Stimulated activated CD8-positive, alpha-beta memory T cell treated with anti-CD3 and anti-CD28 coated beads, Interleukin-4, amount 100 ng/mL, for 24 hours (primary cell): Measurements from ENCODE around the gene TMEM139.

Experiments
- DNase-seq: peaks from one replicate; pipeline ENCODE4 v3.0.0-alpha.2; 2020; ENCODE audit warnings: low read depth

Gene TMEM139

GRCh38 chr7:143284591-143285469 is at the start of gene TMEM139:
Gene TMEM139, plus strand, starts transcription at chr7:143284958. Its CDS starts 1,000 bp downstream, at chr7:143285958.
- DNase-seq, result no peak

GRCh38 chr7:143235561-143235960 is 49.2 kb upstream of the TMEM139 start:
- no peak for DNase-seq

DNA sequence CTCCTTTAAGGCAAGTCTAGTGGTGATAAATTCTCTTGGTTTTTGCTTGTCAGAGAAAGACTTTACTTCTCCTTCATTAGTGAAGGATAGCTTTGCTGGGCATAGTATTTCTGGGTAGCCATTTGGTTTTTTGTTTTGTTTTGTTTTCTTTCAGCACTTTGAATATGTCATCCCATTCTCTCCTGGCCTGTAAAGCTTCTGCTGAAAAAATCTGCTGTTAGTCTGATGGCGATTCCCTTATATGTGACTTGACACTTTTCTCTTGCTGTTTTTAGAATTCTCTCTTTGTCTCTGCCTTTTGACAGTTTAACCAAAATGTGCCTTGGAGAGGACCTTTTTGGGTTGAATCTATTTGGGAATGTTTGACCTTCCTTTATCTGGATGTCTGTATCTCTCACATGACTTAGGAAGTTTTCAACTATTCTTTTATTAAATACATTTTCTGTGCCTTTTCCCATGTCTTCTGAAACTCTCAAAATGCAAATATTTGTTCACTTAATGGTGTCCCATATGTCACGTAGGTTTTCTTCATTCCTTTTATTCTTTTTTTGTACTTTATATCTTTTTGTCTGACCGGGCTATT is 48.3 kb upstream of the TMEM139 start:
- DNase-seq, result no peak

DNA sequence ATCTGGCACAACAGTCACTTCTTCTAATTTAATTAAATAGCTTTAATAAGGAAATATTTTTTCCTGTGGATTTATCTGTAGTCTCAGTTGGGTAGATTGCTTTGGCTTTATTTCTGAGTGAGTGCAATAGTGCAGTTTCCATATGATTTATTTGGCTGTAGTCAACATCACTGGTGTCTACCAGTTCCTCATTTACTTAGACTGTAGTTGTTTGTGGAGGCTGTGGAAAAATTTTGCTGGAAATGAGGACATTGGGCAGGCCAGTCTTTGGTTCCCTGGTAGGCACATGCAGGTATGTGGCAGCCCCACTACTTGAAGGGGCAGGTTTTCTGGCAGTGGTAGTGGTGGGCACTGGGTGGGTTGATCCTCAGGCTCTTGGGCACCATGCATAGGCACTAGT is 47.4 kb upstream of the TMEM139 start:
- DNase-seq, result no peak

GRCh38 chr7:143238289-143238980 is 46.3 kb upstream of the TMEM139 start:
- no peak for DNase-seq

DNA sequence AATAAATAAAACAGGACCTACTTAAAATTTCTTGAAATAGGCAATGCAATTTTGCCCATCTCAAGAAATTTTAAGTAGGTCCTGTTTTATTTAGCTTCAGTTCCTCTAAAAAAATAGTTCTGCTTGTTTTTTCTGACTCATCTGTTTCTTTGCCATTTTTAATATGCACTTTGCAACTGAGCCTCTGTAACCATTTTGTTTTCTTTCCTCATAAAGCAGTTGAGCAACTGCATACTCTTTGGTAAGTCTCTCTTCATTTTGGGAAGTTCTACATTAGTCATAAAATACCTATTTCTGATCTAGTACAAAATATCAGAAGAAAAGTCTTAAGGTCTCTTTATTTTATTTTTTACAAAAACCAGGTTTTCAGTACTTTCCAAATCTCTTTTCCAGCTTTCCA is 44.9 kb upstream of the TMEM139 start:
- DNase-seq, result no peak

GRCh38 chr7:143240291-143241168 is 44.2 kb upstream of the TMEM139 start:
- DNase-seq, result peak; percentile 26

GRCh38 chr7:143242306-143242705 is 42.5 kb upstream of the TMEM139 start:
- no peak for DNase-seq

GRCh38 chr7:143243111-143243510 is 41.6 kb upstream of the TMEM139 start:
- no peak for DNase-seq

- DNase-seq, result no peak
Observed at GRCh38 chr7:143243614-143244013, 41.1 kb upstream of the TMEM139 start.

DNA sequence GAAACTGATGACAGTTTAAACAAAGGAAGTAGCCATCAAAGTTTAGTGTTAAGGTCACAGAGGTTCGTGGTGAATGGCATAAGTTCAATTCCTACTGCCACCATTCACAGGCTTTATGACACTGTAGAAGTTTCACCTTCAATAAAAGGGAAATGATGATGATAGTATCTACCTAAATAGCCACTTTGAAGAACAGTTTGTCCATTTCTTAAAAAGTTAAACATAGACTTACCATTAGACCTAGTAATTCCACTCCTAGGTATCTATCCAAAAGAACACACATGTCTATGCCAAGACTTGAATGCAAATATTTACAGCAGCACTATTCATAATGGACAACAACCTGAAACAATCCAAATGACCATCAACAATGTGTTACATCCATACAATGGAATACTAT is 40.4 kb upstream of the TMEM139 start:
- no peak for DNase-seq

GRCh38 chr7:143245123-143245522 is 39.6 kb upstream of the TMEM139 start:
- DNase-seq, result no peak

DNA sequence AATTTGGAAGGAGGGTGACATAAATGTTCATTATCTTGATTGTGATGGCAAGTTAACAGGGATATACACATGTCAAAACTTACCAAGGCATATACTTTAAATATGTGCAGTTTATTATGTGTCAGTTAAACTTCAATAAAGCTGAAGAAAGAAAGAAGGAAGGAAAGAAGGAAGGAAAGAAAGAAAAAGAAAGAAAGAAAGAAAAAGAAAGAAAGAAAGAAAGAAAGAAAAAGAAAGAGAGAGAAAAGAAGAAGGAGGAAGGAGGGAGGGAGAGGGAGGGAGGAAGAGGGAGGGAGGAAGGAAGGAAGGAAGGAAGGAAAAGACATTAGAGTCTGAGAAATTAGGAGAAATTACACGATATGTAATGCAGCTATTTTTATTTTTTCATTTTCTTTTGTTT is 37.4 kb upstream of the TMEM139 start:
- DNase-seq, result no peak

DNA sequence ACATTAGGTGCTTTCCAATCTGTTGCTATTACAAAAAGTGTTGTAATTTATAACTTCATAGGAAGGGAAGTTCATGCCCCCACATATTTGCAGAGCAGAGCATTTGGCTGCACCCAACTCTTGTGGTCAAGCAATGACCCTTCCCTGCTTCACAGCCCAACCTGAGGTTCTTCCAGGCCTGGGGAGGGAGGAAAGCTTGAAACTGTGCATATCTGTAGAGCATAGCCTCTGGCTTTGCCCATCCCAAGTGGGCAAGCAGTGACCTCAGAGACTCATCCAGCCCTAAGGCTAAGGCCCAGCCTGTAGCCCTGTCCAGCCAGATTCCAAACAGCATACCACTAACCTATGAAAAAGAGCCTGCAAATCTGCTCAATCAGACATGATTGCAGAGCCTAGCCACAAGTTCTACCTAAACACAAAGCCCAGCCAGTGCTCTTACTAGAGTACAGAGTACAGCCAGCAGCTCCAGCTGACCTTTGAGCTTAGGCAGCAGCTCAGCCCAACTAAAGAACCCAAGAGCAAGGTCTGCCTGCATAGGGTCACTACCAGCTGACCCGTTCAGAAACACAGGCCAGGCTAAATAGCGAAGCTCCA is 35.9 kb upstream of the TMEM139 start:
- DNase-seq, result no peak

DNA sequence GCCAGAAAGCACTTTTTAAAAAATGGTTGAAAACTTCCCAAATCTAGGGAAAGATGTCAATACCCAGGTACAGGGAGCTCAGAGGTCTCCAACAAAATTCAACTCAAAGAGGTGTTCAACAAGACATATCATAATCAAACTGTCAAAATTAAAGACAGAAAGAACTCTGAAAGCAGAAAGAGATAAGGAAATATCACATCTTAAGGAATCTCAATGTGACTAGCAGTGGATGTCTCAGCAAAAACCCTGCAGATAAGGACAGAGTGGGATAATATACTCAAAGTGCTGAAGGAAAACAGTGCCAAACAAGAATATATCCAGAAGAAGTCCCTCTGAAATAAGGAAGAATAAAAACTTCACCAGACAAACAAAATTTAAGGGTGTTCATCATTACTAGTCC is 34.6 kb upstream of the TMEM139 start:
- DNase-seq, result no peak

GRCh38 chr7:143250822-143251221 is 33.9 kb upstream of the TMEM139 start:
- DNase-seq, result no peak

DNA sequence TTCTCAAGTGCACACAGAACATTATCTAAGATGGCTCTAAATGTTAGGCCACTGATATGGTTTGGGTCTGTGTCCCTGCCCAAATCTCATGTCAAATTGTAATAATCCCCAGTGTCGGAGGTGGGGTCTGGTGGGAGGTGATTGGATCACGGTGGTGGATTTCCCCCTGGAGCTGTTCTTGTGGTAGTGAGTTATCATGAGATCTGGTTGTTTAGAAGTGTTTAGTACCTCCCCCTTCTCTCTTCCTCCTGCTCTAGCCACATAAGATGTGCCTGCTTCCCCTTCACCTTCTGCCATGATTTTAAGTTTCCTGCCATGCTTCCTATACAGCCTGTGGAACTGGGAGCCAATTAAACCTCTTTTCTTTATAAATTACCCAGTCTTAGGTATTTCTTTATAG is 32.8 kb upstream of the TMEM139 start:
- DNase-seq, result no peak

DNA sequence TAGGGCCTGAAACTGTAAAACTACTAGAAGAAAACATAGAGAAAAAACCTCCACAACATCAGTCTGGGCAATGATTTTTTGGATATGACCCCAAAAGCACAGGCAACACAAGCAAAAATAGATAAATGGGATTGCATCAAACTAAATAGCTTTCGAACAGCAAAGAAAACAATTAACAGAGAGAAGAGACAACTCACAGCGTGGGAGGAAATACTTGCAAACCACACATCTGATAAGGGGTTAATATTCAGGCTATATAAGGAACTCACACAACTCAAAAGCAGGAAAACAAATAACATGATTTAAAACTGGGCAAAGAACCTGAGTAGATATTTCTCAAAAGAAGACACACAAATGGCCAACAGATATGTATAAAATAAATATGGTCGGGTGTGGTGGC is 29.2 kb upstream of the TMEM139 start:
- no peak for DNase-seq

DNA sequence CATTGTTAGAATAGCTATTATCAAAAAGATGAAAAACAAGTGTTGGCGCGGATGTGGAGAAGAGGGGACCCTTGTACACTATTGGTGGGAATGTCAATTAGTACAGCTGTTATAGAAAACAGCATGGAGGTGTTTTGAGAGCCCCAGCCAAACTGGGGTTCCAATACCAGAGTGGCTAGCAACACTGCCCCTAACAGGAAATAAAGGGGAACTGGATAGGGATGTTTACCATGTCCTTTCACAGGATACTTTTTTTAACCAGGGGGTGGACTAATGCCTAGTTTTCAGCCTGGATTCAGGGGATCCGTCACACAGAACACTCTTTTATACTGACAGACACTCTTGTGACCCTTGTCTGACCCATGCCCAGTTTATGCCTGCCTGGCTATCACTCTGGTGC is 28.4 kb upstream of the TMEM139 start:
- no peak for DNase-seq

DNA sequence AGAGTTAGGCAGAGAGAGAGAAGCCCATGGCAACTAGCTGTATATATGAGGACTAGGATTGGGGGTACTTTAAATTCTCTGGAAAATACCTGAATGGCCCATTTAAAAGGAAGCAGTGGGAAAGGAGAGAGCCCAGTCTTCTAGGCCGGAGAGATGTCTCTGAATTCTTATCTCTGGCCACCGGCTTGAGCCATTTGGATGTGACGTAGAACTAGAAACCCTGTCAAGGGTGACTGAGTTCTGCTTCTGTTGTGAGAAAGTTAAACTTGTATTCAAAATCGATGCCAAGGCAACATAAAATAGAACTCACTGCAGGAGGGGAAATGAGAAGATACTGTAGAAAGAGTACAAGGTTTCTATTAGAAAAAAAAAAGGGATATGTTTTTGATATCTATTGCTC is 27.8 kb upstream of the TMEM139 start:
- no peak for DNase-seq

- DNase-seq, result no peak
Observed at GRCh38 chr7:143257501-143257900, 27.3 kb upstream of the TMEM139 start.

GRCh38 chr7:143258831-143259230 is 25.9 kb upstream of the TMEM139 start:
- no peak for DNase-seq
